B cell (primary cell): ENCODE results near the gene HLA-F. TPM values are rescaled to one million over a fixed set of nuclear protein-coding genes. Genes with fewer than 3 reads are reported as not detected.

ENCODE experiments used
- ATAC-seq: fragments of 200-7000 bp; cut with Tn5 transposase; one replicate; pipeline ENCODE4 v1.10.0; 2021; ENCODE audit warnings: low read depth, mild to moderate bottlenecking, moderate number of reproducible peaks, moderate library complexity
- CTCF ChIA-PET: fragments of 350-600 bp; sonication (Branson Sonifier 250); formaldehyde crosslinking; loops from one replicate; lab custom pipeline; 2021; ENCODE audit warnings: antibody characterized with exemption, inconsistent platforms; lab: Charles Lee
- POLR2A ChIA-PET: fragments of 350-600 bp; sonication (Branson Sonifier 250); formaldehyde crosslinking; loops from one replicate; lab custom pipeline; 2021; ENCODE audit warnings: antibody characterized with exemption; lab: Charles Lee
- DNase-seq: peaks from one replicate; pipeline ENCODE4 v3.0.0; 2013
- H2AFZ ChIP-seq: 2 replicates; pipeline ENCODE4 v1.6.1; 2012; ENCODE audit warnings: mild to moderate bottlenecking, low read depth, low read length; ENCODE audit not compliant: insufficient read depth, poor library complexity, severe bottlenecking
- H3K27ac ChIP-seq, 2 donors: 1 replicate in 1 of 2; 2 replicates in 1 of 2; pipeline ENCODE4 v1.5.1; 2012 to 2013; ENCODE audit warnings: low read length in 2 of 2, mild to moderate bottlenecking in 2 of 2, moderate library complexity in 1 of 2
- H3K27me3 ChIP-seq, 4 experiments: fragments of 200-600 bp in 1 of 4; sonication (generic) in 1 of 4; replicated peaks in 1 of 4; 1 replicate in 2 of 4; 2 replicates in 2 of 4; pipeline versions ENCODE4 v1.6.1 to v1.7.0; 2013 to 2016; ENCODE audit warnings: low read length in 3 of 4, mild to moderate bottlenecking in 2 of 4, mixed read lengths in 1 of 4, moderate library complexity in 1 of 4; ENCODE audit not compliant: insufficient read depth in 4 of 4, control insufficient read depth in 3 of 4; ENCODE audit errors: control extremely low read depth in 1 of 4
- H3K36me3 ChIP-seq, 2 experiments: replicated peaks in 1 of 2; 1 replicate in 1 of 2; 2 replicates in 1 of 2; pipeline versions ENCODE4 v1.6.1 to v1.7.1; 2013; ENCODE audit warnings: low read length in 1 of 2; ENCODE audit not compliant: insufficient read depth in 2 of 2, control insufficient read depth in 1 of 2; ENCODE audit errors: control extremely low read depth in 1 of 2, extremely low read depth in 1 of 2
- H3K4me1 ChIP-seq, 2 donors: fragments of 200-600 bp in 1 of 2; sonication (generic) in 1 of 2; 1 replicate in 1 of 2; 2 replicates in 1 of 2; pipeline versions ENCODE4 v1.5.1 to v1.6.1; 2013 to 2017; ENCODE audit warnings: low read length in 2 of 2; ENCODE audit not compliant: control insufficient read depth in 2 of 2, insufficient read depth in 2 of 2
- H3K4me2 ChIP-seq: replicated peaks from 2 replicates; pipeline ENCODE3; 2012; ENCODE audit warnings: mild to moderate bottlenecking, low read depth, low read length; ENCODE audit not compliant: poor library complexity, severe bottlenecking
- H3K4me3 ChIP-seq, 5 experiments: fragments of 200-600 bp in 1 of 5; sonication (generic) in 1 of 5; 1 replicate in 3 of 5; 2 replicates in 2 of 5; pipeline versions ENCODE4 v1.5.1 to v1.7.0; 2011 to 2016; ENCODE audit warnings: low read length in 4 of 5, mild to moderate bottlenecking in 4 of 5, low read depth in 2 of 5, control low read depth in 1 of 5, moderate library complexity in 1 of 5; ENCODE audit not compliant: insufficient read depth in 1 of 5; ENCODE audit errors: control extremely low read depth in 1 of 5, extremely low read depth in 1 of 5
- H3K79me2 ChIP-seq: fragments of 200-600 bp; sonication (generic); one replicate; pipeline ENCODE4 v1.6.0; 2016; ENCODE audit warnings: low read length; ENCODE audit not compliant: control insufficient read depth, insufficient read depth
- H3K9ac ChIP-seq: fragments of 200-600 bp; sonication (generic); 2 replicates; pipeline ENCODE4 v1.6.1; 2017; ENCODE audit warnings: mild to moderate bottlenecking, low read length, moderate library complexity
- H3K9me3 ChIP-seq, 3 donors: one replicate each; pipeline versions ENCODE4 v1.6.1 to v1.7.1; 2013; ENCODE audit warnings: low read length in 2 of 3; ENCODE audit not compliant: control insufficient read depth in 2 of 3, insufficient read depth in 1 of 3; ENCODE audit errors: control extremely low read depth in 1 of 3
- H4K20me1 ChIP-seq: 2 replicates; pipeline ENCODE4 v1.6.0; 2012; ENCODE audit warnings: mild to moderate bottlenecking, low read length; ENCODE audit not compliant: insufficient read depth, control insufficient read depth, poor library complexity, severe bottlenecking
- H3K27ac Mint-ChIP-seq: one replicate; pipeline ENCODE4 v1.8.0; 2021; ENCODE audit warnings: mixed read lengths
- H3K27me3 Mint-ChIP-seq: one replicate; pipeline ENCODE4 v1.8.0; 2021; ENCODE audit warnings: mixed read lengths
- H3K4me1 Mint-ChIP-seq: one replicate; pipeline ENCODE4 v1.8.0; 2021; ENCODE audit warnings: mixed read lengths
- H3K4me3 Mint-ChIP-seq: one replicate; pipeline ENCODE4 v1.8.0; 2021; ENCODE audit warnings: mixed read lengths
- H3K9me3 Mint-ChIP-seq: one replicate; pipeline ENCODE4 v1.8.0; 2022; ENCODE audit warnings: mixed read lengths; ENCODE audit not compliant: insufficient read depth
- EZH2 ChIP-seq: IDR thresholded peaks from 2 replicates; pipeline ENCODE4 v1.6.1; 2012; ENCODE audit warnings: borderline replicate concordance, low read depth, mild to moderate bottlenecking, moderate library complexity, low read length; ENCODE audit not compliant: insufficient read depth, poor library complexity, severe bottlenecking
- WGBS: methylation state at CpG from one replicate; pipeline ENCODE4 v1.1.5; 2013; ENCODE audit warnings: missing lambda C conversion rate; ENCODE audit not compliant: insufficient coverage; 5-methylcytosine and 5-hydroxymethylcytosine counted together
- intact Hi-C: fragments of 100-400 bp; cut with micrococcal nuclease; formaldehyde crosslinking; loops from one replicate; pipeline ENCODE4 v1.10.0; 2022
- polyA plus RNA-seq: library from polyadenylated mRNA; depleted of rRNA; stranded (reverse); fragments of >200 nt; gene quantifications from 2 replicates; pipeline ENCODE4 v1.2.3, GENCODE V29; 2012
- total RNA-seq, 2 donors: library from RNA; stranded (reverse); fragments of 120-200 nt in 1 of 2; gene quantifications; 1 replicate in 1 of 2; 2 replicates in 1 of 2; pipeline versions ENCODE4 v1.2.3 to v1.2.4, GENCODE V29; 2013 to 2022
- TF ChIP-seq, protein P1 (sequence below): fragments of 200-600 bp; IDR thresholded peaks from one replicate; pipeline ENCODE4 v1.8.0; 2022; ENCODE audit warnings: antibody characterized with exemption, mild to moderate bottlenecking

Gene HLA-F
- total and polyA plus RNA-seq, 2 donors (not counting 1 experiment from before 2014, with no cell fraction given) = 895 to 1,409 TPM

DNA sequence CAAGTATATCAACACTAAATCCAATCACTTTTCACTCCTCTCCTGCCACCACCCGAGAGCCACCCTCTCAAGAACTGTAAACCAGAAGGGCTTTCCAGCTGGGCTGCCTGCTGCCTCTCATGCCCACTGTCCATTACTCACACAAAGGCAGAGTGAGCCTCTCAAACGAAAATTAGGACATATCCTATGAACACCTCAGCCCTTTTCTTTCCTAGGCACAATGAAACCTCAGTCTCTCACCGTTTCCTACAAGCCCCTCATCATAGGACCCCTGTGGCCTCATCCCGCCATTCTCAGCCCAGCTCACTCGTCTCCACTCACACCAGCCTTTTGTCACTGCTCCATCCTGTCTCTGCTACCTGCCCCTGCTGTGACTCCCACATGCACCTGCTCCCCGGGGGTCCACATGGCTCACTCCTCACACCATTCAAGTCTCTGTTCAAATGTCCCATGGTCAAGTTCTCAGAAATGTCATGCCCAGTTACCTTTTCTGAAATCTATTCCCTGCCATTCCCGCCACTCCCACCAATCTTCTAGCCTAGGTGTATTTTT lies 7.4 kb downstream of the HLA-F start:
- ChIA-PET POLR2A (no interaction called here), CTCF (no interaction called here)
- no peak for TF ChIP-seq EZH2
- TF ChIP-seq, protein P1, sequence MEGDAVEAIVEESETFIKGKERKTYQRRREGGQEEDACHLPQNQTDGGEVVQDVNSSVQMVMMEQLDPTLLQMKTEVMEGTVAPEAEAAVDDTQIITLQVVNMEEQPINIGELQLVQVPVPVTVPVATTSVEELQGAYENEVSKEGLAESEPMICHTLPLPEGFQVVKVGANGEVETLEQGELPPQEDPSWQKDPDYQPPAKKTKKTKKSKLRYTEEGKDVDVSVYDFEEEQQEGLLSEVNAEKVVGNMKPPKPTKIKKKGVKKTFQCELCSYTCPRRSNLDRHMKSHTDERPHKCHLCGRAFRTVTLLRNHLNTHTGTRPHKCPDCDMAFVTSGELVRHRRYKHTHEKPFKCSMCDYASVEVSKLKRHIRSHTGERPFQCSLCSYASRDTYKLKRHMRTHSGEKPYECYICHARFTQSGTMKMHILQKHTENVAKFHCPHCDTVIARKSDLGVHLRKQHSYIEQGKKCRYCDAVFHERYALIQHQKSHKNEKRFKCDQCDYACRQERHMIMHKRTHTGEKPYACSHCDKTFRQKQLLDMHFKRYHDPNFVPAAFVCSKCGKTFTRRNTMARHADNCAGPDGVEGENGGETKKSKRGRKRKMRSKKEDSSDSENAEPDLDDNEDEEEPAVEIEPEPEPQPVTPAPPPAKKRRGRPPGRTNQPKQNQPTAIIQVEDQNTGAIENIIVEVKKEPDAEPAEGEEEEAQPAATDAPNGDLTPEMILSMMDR = no peak
- DNase-seq (peak; percentile 41), ATAC-seq (no peak)
- peaks cover 26% of the 10 kb centered on the region for H4K20me1 ChIP-seq
- no peaks in the 10 kb centered on the region for H3K9me3 Mint-ChIP-seq
- H3K9ac ChIP-seq = no peak overlapping the region
- intact Hi-C loops = no loop called here
- no peak overlapping the region for H3K4me3 Mint-ChIP-seq
- H3K4me1 ChIP-seq = peaks cover 15 to 17% of the 10 kb centered on the region in 2 donors
- peak overlapping the region; percentile 47 for H3K27ac Mint-ChIP-seq
- H3K79me2 ChIP-seq = peaks cover 6% of the 10 kb centered on the region
- H3K4me3 ChIP-seq = no peak overlapping the region
- H3K27me3 ChIP-seq = no peaks in the 10 kb centered on the region
- 58% methylated on average over 5 of the region's 7 CpGs for WGBS
- peaks cover 60% of the 10 kb centered on the region for H3K4me1 Mint-ChIP-seq
- H3K27me3 Mint-ChIP-seq = no peaks in the 10 kb centered on the region
- H3K4me2 ChIP-seq = no peak overlapping the region
- no peak overlapping the region for H3K27ac ChIP-seq
- no peaks in the 10 kb centered on the region for H3K9me3 ChIP-seq
- H3K36me3 ChIP-seq = peaks cover 0 to 23% of the 10 kb centered on the region in 2 experiments
- no peak overlapping the region for H2AFZ ChIP-seq

DNA sequence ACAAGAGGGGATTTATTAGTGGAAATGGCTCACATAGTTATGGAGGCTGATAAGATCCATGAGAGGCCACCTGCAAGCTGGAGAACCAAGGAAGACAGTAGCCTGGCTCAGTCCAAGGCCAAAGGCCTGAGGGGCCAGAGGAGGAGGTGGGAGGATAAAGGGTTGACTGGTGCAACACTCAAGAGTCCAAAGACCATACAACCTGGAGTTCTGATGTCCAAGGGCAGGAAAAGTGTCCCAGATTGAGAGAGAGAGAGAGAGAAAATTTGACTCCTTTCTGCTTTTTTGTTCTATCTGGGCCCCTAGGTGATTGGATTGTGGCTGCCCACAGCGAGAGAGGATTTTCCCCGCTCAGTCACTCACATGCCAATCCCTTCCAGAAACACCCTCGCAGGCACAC lies 8.0 kb downstream of the HLA-F start:
- ATAC-seq = no peak
- no peak overlapping the region for H3K4me3 Mint-ChIP-seq

More for the DNA sequence above, 8.0 kb downstream of the HLA-F start:
- Histone ChIP-seq H3K4me1 (peaks cover 9 to 11% of the 10 kb centered on the region in 2 donors), H2AFZ (no peak overlapping the region), H4K20me1 (peaks cover 20% of the 10 kb centered on the region), H3K79me2 (no peaks in the 10 kb centered on the region), H3K36me3 (peaks cover 0 to 17% of the 10 kb centered on the region in 2 experiments), H3K9ac (no peak overlapping the region), H3K27me3 (no peaks in the 10 kb centered on the region), H3K9me3 (no peaks in the 10 kb centered on the region), H3K4me3 (no peak overlapping the region), H3K27ac (no peak overlapping the region), H3K4me2 (no peak overlapping the region)
- ChIA-PET POLR2A (interaction anchor here (1.2 kb wide), 2 partner anchors 9 to 18 kb away, joined by 3 to 4 read pairs; no protein-coding TSS in a partner anchor), CTCF (interaction anchor here (0.6 to 3.9 kb wide), 4 partner anchors 9 to 118 kb away, joined by 3 to 12 read pairs (median 3); partner anchors contain the start of gene HLA-F)
- TF ChIP-seq, protein P1 = no peak
- no peak for TF ChIP-seq EZH2
- no peaks in the 10 kb centered on the region for H3K9me3 Mint-ChIP-seq
- intact Hi-C loops = no loop called here
- DNase-seq = no peak
- no peak overlapping the region for H3K27ac Mint-ChIP-seq
- H3K27me3 Mint-ChIP-seq = no peaks in the 10 kb centered on the region
- H3K4me1 Mint-ChIP-seq = peaks cover 54% of the 10 kb centered on the region
- no CpG with 5 or more reads among the region's 3 CpGs for WGBS
